ENCODE measurements around the gene GFOD2. TPM values are rescaled to one million over a fixed set of nuclear protein-coding genes. Genes with fewer than 3 reads are reported as not detected.
A peak's percentile ranks its signal among the peaks of the same experiment; 100 is the strongest.

GFOD2 gene
- total and polyA plus RNA-seq, 2 of the 13 experiments (the other 11 are each of a cell fraction or from before 2014, with no cell fraction given) = 11.1 to 17.2 TPM

- TF ChIP-seq ZNF878 (CRISPR knock-in tag; IDR thresholded peaks at IDR 0.05) = no peak
- TF ChIP-seq ZSCAN22 (CRISPR knock-in tag; IDR thresholded peaks at IDR 0.05) = no peak
- peak; percentile 62 for TF ChIP-seq ZNF883 (CRISPR knock-in tag; IDR thresholded peaks at IDR 0.05; ENCODE audit: not compliant biosample characterization)
- TF ChIP-seq POLR2A (IDR thresholded peaks at IDR 0.05; ENCODE audit: insufficient read depth in 1 of 2, low read depth in 2 of 2, low read length in 2 of 2) = no peak
- TF ChIP-seq ZFP62 (CRISPR knock-in tag; IDR thresholded peaks at IDR 0.05) = no peak
- no peak for TF ChIP-seq RFX1 (IDR thresholded peaks at IDR 0.05)
- TF ChIP-seq ZNF496 (CRISPR knock-in tag; IDR thresholded peaks at IDR 0.05; ENCODE audit: insufficient replicate concordance) = no peak
- TF ChIP-seq TERF1 (CRISPR knock-in tag; IDR thresholded peaks at IDR 0.05) = no peak; the same call in 1 of the 2 replicates
- no peak for TF ChIP-seq KLF12 (CRISPR knock-in tag; IDR thresholded peaks at IDR 0.05; ENCODE audit: borderline replicate concordance)
- no peak for TF ChIP-seq LCORL (IDR thresholded peaks at IDR 0.05)
- no peak for TF ChIP-seq LCORL (CRISPR knock-in tag; IDR thresholded peaks at IDR 0.05)
- no peak for TF ChIP-seq ZBTB7B (CRISPR knock-in tag; IDR thresholded peaks at IDR 0.05)
- TF ChIP-seq ZNF431 (CRISPR knock-in tag; IDR thresholded peaks at IDR 0.05; ENCODE audit: borderline replicate concordance, low read depth) = no peak
- TF ChIP-seq PHF21A (CRISPR knock-in tag; IDR thresholded peaks at IDR 0.05) = no peak
- no peak for TF ChIP-seq FOSL2 (CRISPR knock-in tag; IDR thresholded peaks at IDR 0.05)
- TF ChIP-seq SSRP1 (CRISPR knock-in tag; IDR thresholded peaks at IDR 0.05) = no peak
- TF ChIP-seq MLLT10 (CRISPR knock-in tag; IDR thresholded peaks at IDR 0.05) = no peak
- no peak for TF ChIP-seq ZBTB46 (CRISPR knock-in tag; IDR thresholded peaks at IDR 0.05; ENCODE audit: borderline replicate concordance)
- TF ChIP-seq DZIP1 (CRISPR knock-in tag; IDR thresholded peaks at IDR 0.05) = no peak
- no peak for TF ChIP-seq TEF (CRISPR knock-in tag; IDR thresholded peaks at IDR 0.05)
- no peak; the same call in 1 of the 2 replicates for TF ChIP-seq FOXK1 (CRISPR knock-in tag; IDR thresholded peaks at IDR 0.05; ENCODE audit: borderline replicate concordance, low read depth)
- TF ChIP-seq GABPA (IDR thresholded peaks at IDR 0.05; ENCODE audit: low read depth, low read length) = no peak
- no peak for TF ChIP-seq GABPA (CRISPR knock-in tag; IDR thresholded peaks at IDR 0.05; ENCODE audit: low read depth)
- TF ChIP-seq JDP2 (CRISPR knock-in tag; IDR thresholded peaks at IDR 0.05; ENCODE audit: borderline replicate concordance) = peak; percentile 33; the same call in 1 of the 2 replicates
Observed at GRCh38 chr16:67652578-67653127, 66.5 kb downstream of the GFOD2 start (continued).
